NCI-H82 (cell line): ENCODE results near the gene SBF2.
"Not testable (repeated sequence)": the region's sequence is repeated elsewhere in the genome, so short reads cannot be mapped to it uniquely, and the experiment has no call there.

Experiments
- DNase-seq: peaks from one replicate; lab custom pipeline; 2025; lab: John Stamatoyannopoulos, UW

Gene SBF2

DNA sequence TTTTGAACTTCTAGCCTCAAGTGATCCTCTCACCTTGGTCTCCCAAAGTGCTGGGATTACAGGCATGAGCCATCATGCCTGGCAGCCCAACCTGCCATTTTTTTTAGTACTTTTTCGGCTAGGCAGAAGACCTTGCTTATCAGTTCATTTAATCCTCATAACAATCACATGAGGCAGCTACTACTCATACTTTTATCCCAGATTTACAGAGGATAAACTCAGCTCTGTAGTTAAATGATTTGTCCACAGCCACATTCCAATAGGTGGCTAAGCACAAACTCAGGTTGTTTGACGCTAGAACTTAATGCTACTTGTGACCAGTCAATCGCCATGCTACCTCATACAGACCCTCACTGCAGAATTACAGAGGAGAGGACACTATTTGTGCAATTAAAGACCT is 28.1 kb downstream of the SBF2 start:
- DNase-seq, result no peak

DNA sequence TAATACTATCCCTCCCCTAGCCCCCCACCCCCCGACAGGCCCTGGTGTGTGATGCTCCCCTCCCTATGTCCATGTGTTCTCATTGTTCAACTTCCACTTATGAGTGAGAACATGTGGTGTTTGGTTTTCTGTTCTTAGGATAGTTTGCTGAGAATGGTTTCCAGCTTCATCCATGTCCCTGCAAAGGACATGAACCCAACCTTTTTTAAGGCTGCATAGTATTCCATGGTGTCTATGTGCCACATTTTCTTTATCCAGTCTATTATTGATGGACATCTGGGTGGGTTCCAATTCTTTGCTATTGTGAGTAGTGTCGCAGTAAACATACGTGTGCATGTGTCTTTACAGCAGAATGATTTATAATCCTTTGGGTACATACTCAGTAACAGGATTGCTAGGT is 29.3 kb downstream of the SBF2 start:
- not testable (repeated sequence) for DNase-seq

DNA sequence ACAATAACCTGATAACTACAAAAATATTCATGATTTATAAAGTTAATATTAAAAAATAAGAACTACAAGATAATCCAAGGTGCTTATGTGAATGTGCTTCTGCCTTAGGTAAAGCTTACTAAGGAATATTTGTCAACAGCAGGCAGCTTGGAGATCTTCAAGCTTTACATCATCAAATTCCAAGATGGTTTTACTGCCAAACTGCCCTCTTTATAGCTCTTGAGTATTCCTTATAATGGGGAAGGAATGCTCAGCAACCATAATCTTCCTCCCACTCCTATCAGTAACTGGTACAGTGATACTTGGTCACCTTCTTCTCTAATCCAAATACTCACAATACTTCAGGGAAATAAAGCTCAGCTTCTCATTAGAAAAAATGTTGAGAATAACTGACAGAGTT is 30.1 kb downstream of the SBF2 start:
- no peak for DNase-seq

DNA sequence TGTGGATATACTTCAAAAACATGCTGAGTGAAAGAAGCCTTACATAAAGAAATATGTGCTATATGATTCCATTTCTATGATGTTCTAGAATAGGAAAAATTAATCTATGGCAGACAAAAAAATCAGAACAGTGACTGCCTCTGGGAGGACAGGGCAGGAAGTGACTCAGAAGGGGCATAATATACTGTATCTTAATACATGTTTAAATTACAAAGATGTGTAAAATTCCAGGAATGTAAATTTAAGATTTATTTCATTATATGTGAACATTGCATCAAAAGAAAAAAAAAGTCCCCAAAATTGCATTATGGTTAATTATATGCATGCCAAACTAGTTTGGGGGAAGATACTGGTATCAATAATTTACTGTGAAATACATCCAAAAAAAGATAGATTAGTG is 32.2 kb downstream of the SBF2 start:
- no peak for DNase-seq

DNA sequence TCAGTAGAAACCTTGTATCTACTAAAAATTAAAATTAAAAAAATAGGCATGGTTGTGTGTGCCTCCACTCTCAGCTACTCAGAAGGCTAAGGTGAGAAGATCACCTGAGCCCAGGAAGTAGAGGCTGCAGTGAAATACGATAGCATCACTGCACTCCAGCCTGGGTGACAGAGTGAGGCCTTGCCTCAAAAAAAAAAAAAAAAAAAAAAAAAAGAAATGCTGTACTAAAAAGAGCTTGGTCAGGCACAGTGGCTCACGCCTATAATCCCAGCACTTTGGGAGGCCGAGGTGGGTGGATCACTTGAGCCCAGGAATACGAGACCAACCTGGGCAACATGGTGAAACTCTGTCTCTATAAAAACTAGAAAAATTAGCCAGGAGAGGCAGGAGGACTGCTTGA is 36.5 kb downstream of the SBF2 start:
- DNase-seq, result no peak

DNA sequence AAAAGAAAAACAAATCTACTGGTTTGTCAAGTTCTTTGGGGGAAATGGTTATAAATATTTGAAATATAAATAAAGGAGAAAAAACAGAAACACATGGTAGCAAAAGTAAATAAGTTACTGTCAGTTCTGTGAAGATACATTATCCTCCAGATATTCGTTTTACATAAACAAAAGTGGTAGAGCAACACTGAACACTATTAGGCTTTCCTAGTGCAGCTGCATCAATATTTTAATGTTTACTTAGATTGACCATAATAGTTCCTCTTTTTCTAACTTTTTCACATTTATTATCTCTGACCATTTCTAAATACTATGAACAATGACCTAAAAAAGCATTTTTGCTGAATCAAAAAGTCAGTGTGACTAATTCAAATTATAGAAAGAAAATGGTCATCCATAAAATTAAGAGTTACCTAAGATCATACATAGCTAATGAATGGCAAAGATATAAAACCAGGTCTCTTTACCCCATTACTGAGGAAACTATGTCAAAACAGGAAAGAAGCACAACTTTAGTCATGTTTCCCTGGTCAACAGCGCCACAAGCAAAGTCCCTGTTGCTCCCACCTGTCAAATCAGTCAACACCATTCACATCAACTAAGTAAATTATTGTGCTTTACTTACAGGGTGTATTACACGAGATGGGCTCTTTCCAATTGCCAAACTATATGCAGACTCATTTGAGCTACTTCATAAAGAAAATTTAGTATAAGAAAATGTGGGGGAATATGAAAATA is 38.5 kb downstream of the SBF2 start:
- DNase-seq, result no peak

DNA sequence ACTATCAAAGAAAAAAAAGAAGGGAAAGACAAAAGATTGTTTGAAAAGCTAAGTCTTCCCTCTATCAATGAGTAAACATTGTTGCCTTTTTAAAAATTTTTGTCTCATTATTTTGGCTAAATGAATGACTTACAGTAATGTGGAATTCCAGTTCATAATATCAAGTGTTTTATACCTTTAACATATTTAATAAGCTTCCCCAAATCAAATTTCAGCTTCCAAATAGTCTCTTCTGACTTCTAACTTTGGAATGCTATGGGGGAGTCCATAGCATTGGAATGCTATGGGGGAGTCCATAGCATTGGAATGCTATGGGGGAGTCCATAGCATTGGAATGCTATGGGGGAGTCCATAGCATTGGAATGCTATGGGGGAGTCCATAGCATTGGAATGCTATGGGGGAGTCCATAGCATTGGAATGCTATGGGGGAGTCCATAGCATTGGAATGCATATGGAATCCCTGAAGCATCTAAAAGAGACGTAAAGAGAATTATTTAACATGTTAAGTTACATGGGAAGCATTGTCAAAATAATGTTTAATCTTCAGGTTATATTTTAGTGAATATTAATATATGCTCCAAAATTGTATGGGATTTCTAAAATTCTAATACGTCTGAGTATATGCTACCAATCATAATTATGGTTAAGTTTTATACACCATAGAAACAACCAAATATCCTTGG is 44.4 kb downstream of the SBF2 start:
- DNase-seq, result not testable (repeated sequence)

DNA sequence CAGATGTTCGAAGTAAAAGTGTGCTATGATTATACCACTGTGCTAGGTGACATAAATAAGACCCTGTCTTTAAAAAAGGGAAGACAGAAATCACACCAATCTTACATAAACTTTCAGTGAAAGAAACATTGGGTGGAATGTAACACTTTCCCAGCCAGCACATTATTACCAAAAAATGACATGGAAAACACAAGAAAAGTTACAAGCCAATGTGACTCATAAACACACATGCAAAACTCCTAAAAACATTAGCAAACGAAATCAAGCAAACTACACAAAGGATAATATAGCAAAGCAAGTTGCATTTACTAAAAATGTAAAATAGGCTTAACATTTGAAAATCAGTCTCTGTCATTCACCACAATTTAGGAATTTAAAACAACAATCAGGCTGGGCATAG is 47.0 kb downstream of the SBF2 start:
- DNase-seq, result no peak

DNA sequence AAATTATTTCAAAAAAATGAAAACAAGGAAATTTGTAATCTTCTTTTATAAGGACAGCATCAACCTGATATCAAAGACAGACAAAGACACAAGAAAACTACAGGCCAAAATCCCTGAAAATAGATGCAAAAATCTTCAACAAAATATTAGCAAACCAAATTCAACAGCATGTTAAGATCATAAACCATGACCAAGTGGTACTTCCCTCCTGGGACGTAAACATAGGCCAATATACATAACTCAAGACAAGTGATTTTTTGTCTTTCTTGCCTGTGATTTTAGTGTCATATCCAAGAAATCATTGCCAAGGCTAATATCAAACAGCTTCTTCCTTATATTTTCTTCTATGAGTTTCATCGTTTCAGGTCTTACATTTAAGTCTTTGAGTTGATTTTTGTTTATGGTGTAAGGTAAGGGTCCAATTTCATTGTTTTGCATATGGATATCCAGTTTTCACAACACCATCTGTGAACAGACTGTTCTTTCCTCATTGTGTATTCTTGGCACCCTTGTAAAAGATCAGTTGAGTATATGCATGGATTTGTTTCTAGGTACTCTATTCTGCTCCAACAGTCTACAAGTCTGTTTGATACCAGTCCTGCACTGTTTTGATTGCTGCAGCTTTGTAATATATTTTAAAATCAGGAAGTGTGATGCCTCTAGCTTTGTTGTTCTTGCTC is 50.0 kb downstream of the SBF2 start:
- DNase-seq, result no peak

DNA sequence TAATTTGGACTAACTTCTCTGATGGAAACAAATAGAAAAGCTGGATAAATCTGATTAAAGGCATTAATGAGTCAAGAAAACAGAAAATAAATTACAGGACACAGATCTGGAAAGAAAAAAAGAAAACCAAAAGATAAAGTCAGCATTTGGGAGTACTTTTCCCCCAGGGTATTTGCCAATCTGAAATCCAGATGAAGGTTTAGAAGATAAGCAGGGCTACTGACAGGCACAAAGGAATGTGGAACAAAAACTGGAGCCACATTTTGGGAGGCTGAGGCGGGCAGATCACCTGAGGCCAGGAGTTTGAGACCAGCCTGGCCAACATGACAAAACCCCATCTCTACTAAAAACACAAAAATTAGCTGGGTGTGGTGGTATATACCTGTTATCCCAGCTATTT is 57.2 kb downstream of the SBF2 start:
- no peak for DNase-seq

DNA sequence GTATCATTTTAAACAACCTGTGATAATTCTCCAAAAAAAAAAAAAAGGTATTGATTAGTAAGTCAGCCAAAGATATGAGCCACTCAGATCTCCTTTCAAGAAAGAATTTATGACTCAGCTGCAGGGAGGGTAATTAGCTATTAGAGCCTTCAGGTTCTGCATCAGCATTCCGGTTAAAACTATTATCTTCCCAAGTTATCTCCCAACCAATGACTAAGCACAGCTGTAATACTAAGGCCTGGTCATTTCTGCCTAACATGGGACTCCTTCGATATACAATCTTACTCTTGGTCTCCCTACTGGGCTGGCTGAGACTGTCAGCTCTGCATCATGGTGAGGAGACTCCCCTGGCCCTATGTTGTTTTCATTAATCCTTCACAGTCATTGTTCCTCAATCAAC is 60.4 kb downstream of the SBF2 start:
- no peak for DNase-seq

DNA sequence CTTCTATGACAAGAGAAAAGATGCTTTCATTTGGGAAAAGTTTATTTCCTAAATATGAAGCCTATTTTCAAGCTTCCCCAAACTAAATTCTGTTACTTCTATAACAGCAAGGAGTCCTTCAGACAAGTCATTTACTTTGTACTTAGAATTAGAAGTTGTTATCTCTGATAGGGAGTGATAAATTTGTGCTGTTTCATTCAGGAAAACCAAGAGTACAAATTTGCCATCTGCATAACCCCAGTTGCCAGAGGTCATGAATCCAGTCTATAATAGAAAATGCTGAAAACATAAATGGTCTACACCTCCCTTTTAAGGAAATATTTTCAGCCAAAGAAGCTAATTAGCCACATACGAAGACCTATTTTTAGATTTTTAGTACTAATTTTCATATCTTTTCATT is 61.3 kb downstream of the SBF2 start:
- DNase-seq, result no peak

DNA sequence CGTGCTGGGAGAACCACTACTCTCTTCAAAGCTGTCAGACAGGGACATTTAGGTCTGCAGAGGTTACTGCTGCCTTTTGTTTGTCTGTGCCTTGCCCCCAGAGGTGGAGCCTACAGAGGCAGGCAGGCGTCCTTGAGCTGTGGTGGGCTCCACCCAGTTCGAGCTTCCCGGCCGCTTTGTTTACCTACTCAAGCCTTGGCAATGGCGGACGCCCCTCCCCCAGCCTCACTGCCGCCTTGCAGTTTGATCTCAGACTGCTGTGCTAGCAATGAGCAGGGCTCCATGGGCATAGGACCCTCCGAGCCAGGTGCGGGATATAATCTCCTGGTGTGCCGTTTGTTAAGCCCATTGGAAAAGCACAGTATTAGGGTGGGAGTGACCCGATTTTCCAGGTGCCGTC is 62.2 kb downstream of the SBF2 start:
- not testable (repeated sequence) for DNase-seq

DNA sequence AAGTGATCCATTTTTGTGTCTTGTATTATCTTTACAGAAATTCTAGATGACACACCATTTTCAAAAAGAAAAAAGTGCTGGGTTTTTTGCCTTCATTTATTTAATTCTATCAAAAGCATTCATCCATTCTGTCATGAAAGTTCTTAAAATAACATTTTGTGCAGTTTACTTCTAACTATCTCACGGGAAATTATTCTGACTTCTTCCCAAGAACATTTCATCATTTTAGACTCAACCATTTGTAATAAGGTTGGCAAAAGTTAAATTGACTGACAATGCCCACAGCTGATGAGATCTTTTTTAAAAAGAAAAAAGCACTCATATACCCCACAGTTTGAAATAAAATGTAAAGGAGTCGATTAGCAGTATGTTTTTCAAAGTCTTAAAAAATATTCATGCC is 68.5 kb downstream of the SBF2 start:
- no peak for DNase-seq

DNA sequence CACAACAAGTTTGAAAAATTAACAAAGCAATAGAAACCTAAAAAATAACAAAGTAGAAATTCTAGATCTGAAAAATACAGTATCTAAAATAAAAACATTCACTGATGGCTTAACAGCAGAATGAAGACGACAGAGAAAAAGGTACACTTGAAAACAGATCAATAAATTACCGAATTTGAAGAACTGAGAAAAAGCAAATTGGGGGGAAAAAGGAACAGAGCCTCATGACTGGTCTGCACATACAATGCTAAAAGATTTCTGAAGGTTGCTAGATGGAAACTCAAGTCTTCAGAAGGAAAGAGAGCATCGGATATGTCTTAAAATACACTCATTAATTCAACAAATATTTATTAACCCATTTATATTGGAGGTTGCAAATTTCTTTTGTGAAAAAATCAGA is 71.6 kb downstream of the SBF2 start:
- DNase-seq, result no peak

DNA sequence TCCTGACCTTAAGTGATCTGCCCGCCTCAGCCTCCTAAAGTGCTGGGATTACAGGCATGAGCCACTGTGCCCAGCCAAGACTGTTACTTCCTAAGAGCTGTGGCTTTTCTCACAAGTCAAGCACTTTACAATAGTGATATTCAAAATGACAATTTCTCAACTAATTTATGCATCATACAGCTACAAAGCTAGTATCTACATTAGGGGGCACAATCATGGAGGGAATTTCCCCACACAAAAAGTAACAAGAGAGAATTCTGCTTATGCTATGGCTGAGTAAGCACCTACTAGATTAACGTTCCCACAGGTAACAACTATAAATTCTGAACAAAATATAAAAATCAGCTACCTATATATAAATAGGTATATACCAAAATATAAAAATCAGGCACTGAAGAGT is 72.7 kb downstream of the SBF2 start:
- DNase-seq, result no peak

DNA sequence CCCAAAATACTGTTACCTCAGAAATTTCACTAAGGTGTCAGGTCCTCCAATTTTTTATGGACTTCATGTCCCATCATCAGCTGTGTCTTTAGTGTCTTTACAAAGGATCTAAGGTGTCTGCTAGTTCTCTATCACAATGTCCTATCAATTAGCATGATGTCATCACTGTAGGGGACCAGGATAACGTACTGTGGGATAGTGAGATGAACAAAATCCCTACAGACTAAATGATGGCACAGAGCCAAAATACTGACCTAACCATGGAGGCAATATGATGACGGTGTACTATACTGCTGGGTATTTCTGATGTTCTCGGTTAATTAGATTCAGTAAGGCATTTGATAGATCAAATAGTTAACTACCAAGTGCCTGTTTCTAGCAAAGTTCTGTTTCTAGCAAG is 82.5 kb downstream of the SBF2 start:
- DNase-seq, result no peak

DNA sequence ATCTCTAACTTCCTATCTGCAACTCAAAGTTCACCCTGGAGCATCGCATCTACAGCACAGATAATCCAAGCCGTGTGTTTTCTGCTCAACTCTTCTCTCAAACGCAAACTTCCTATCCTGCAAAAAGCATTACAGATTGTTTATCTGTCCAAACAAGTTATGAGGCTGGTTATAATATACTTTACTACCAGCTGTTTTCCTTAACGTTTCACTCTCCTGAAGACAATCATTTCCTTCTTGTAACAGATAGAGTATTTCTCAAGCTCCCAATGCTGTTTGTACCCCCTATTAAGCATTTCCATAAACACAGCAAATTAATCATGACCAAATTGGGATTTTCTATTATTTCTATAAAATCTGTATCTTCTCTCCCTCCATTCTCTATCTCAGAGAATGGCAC is 84.7 kb downstream of the SBF2 start:
- no peak for DNase-seq

DNA sequence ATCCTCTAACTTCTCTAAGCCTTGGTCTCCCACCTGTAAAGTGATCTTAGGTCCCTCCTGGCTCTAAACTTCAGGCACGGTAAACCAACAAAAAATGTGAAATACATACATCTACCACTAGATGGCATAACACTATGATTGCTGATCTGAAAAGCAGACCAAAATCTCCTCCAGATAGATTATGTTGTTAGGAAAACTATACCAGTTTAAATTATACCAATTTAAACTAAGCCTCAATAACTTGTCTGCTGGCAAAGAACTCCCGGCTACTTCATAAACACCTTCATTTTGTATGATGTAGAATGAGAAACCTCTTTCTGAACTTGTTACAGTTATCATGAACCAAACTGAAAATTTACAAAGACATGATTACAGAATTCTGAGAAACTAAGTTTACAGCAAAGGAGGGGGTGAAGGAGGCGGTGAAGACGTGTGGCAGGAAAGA is 85.9 kb downstream of the SBF2 start:
- DNase-seq, result peak; percentile 55

DNA sequence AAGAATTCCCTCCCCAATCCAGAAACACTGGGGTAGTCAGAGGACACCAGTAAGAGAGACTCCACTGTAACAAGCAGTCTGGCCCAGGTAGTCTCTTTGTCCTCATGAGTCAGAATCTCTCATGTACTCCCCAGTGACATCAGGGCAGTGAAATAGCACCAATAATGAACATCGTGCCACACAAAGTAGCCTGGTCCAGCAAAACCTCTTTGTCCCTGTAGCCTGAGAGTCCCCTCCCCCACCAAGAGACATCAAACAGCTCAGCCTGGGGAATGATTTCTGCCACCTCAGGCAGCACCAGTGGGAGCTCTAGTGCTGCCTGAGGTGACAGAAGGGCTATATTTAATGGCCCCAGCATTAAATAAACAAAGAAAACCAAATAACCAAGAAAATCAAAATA is 88.1 kb downstream of the SBF2 start:
- DNase-seq, result no peak

DNA sequence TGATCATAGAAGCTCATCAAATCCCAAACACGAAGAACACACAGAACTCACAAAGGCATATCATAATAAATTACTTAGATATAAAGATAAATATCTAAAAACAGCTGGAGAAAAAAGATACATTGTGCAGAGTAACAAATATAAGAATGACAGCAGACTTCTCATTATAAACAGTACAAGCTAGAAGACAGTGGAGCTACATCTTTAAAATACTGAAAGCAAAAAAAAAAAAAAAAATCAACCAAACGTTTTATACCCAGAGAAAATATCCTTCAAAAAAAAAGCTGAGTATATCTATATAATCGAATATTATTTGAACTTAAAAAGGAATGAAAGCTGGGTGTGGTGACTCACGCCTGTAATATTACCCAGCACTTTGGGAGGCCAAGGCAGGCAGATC is 90.0 kb downstream of the SBF2 start:
- DNase-seq, result no peak

DNA sequence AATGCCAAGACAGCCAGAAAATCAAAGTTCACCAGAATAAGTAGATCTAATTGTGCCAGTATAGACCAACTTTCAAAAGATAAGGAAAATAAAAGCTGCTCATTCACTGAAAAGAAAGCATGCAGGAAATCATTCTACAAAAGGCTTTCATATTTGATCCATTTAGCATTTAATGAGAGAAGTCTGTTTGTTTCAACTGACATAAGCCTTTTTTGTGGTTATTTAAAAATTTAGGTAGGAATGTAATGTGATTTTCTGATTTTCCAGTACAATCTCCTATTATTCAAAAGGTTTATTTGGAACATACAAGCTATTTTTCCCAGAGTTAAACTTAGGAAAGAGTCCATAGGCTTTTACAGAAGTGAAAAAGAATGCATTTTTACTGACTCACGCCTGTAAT is 92.7 kb downstream of the SBF2 start:
- DNase-seq, result no peak

DNA sequence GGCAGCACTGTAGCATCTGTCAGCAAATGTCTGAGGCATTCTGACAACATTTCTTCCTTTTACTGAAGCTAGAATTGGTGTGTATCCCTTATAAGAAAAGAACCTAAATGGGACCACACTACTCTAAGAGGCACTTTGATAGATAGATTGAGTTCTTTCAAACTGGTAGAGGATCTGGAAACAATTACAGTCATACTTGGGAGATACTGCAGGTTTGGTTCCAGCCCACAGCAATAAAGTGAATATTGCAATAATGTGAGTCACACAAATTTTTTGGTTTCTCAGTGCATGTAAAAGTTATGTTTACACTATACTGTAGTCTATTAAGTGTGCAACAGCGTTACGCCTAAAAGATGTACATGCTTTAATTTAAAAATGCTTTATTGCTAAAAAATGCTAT is 96.9 kb downstream of the SBF2 start:
- no peak for DNase-seq
